ENCODE results near the gene MAPKBP1.
A peak's percentile ranks its signal among the peaks of the same experiment; 100 is the strongest.
"Not testable (repeated sequence)": the region's sequence is repeated elsewhere in the genome, so short reads cannot be mapped to it uniquely, and the experiment has no call there.

MAPKBP1 gene, protein sequence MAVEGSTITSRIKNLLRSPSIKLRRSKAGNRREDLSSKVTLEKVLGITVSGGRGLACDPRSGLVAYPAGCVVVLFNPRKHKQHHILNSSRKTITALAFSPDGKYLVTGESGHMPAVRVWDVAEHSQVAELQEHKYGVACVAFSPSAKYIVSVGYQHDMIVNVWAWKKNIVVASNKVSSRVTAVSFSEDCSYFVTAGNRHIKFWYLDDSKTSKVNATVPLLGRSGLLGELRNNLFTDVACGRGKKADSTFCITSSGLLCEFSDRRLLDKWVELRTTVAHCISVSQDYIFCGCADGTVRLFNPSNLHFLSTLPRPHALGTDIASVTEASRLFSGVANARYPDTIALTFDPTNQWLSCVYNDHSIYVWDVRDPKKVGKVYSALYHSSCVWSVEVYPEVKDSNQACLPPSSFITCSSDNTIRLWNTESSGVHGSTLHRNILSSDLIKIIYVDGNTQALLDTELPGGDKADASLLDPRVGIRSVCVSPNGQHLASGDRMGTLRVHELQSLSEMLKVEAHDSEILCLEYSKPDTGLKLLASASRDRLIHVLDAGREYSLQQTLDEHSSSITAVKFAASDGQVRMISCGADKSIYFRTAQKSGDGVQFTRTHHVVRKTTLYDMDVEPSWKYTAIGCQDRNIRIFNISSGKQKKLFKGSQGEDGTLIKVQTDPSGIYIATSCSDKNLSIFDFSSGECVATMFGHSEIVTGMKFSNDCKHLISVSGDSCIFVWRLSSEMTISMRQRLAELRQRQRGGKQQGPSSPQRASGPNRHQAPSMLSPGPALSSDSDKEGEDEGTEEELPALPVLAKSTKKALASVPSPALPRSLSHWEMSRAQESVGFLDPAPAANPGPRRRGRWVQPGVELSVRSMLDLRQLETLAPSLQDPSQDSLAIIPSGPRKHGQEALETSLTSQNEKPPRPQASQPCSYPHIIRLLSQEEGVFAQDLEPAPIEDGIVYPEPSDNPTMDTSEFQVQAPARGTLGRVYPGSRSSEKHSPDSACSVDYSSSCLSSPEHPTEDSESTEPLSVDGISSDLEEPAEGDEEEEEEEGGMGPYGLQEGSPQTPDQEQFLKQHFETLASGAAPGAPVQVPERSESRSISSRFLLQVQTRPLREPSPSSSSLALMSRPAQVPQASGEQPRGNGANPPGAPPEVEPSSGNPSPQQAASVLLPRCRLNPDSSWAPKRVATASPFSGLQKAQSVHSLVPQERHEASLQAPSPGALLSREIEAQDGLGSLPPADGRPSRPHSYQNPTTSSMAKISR (N-terminal part only)

DNA sequence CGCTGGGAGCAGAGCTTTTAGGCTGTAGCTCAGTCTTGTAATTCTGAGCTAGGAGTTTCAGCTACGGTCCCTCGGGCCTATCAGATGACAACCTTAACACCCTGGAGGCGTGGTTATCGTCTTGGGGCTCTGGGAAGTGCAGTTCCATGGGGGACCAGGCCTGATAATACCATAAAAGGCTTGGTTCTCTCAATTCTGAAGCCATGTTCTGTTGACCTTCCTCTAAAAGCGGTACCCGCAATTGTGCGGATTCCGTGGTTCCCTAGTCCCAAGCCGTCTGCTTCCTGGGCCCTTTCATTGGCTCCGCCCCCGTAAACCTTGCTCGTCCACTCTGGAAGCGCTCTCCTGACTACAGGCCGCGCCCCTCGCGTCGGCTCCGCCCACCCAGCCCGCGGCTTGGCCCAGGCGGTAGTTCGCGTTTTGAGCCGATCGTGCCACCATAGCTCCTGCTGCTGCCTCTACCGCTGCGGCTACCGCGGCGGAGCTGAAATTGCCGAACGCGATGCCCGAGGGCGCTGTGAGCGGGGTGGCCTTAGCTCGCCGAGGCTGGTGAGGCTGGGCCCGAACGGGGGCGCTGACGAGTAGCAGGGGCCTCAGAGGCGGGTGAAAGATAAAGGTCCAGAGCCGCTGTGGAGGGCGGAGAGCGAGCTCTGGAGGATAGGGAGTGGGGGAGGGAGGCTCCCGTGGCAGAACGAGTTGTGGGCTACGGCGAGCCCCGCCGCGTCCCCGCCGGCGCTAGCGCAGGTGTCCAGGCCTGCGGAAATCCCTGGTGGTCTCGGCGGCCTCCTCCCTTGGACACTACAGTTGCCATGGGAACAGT, at the start of gene MAPKBP1:
TSS of gene MAPKBP1 (plus strand) at position 423 of the 820 bp plus-strand sequence. CDS start 792 bp downstream, outside the sequence.
- peak; percentile 98 to 99 for DNase-seq

DNA sequence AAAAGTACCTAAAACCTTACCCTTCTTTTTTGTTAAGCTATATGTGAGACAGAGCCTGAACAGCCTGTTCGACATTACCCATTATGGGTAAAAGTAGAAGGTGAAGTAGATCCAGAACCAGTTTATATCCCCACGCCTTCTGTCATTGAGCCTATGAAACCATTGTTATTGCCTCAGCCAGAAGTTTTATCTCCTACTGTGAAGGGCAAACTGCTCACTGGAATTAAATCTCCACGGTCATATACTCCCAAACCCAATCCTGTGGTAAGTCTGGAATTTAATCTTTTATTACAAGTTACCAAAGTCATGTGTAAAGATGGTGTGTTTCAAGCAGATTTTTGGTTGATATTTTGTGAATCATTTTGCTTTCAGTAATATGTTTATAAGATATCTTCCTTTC, 47.1 kb upstream of the MAPKBP1 start:
- no peak for DNase-seq

DNA sequence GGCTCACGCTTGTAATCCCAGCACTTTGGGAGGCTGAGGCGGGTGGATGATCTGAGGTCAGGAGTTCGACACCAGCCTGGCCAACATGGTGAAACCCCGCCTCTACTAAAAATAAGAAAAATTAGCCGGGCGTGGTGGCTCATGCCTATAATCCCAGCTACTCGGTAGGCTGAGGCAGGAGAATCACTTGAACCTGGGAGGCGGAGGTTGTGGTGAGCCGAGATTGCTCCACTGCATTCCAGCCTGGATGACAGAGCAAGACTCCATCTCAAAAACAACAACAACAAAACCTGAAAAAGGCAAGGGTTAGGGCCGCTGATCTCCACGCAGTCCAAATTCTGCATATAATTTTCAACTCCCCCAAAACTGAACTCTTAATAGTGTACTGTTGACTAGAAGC, 46.2 kb upstream of the MAPKBP1 start:
- not testable (repeated sequence) for DNase-seq

DNA sequence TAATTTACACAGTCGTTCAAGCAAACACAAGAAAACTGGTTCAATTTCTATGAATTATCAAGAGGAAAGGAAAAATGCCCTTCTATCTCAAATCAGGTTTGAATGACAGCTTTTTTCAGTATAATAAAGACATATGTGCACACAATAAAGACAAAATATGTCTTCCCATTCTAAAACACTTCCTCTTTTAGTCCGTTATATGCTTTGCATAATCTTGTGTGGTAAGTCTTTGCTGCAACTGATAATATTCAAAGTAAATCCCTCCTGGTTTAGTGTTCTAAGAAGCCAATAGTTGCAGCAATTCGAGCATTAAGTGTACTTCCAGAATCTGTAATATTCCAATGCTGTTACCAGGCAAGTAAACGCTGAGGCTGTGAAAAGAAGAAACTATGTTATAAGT, 43.7 kb upstream of the MAPKBP1 start:
- DNase-seq, result no peak

DNA sequence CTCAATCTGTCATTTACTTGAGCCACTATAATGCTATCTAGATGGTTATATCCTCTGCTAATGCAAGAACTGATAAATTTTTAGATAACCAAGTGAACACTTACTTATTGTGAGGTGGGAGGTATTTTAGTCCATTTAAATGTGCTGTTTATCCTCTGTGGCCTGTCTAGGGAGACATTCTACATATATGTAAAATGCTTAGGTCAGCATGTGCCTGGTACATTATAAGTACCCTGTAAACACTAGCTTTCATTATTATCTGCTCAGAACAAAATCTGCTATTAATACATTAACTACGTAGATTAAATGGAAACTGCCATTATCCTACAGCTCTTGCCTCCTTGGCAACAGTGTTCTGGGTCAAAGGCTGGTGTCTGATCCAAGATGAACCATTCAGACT, 41.8 kb upstream of the MAPKBP1 start:
- no peak for DNase-seq

DNA sequence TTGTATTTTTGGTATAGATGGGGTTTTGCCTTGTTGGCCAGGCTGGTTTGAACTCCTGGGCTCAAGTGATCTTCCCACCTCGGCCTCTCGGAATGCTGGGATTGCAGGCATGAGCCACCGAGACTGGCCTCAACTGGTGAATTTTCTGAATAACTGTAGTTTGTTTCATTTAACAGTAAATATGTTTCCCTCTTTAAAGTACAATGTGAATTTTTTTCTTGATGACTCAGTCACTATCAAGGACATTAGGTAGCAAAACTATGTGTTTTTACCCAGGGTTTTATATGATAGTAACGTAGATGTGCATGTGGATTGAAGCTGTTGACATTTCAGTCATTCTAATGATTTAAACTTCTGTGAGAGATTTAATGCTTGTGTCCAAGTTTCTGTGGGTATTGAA, 40.2 kb upstream of the MAPKBP1 start:
- DNase-seq, result no peak

DNA sequence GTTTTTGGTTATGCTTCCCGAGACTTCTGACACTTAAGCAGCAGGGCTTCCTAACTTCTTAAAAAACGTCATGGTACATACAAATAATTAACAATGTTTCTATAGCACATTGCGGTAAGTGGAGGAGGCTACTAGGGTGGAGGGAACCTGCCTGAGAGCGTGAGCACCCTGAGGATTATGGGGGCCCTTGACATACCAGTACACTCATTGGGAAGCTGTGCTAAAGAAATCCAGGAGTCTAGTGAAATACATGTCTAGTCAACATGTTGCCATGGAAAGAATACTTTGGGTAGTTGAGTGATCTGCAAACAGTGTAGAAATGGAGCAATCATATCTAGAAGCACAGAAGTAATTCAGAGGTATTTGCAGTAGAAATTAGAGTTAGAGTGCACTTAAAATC, 39.2 kb upstream of the MAPKBP1 start:
- no peak for DNase-seq

DNA sequence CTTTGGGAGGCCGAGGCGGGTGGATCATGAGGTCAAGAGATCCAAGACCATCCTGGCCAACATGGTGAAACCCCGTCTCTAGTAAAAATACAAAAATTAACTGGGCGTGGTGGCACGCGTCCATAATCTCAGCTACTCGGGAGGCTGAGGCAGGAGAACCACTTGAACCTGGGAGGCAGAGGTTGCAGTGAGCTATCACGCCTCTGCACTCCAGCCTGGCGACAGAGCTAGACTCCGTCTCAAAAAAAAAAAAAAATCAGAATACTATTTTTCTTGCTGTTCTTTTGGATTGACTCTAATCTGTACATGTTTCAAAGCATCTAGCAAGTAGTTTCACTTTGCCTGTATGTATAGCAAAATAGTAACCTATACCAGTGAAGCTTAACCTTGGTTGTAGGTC, 38.8 kb upstream of the MAPKBP1 start:
- DNase-seq, result not testable (repeated sequence)

DNA sequence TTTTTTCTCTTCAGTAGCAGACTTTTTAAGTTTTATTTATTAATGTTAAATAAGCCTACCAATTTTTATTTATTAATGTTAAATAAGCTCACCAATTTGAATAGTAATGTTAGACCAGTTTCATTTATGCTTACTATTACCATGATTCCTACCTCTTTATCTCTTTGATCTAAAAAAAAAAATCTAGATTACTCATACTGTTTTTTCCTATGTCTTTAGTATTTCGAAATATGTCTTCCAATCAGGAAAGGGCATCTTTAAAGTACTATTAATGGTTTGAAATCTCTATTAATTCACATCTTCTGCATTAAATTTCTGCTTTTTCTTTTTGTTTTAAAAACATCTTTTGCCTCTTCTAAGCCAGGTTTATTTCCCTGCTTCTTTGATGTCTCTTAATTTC, 27.5 kb upstream of the MAPKBP1 start:
- no peak for DNase-seq

DNA sequence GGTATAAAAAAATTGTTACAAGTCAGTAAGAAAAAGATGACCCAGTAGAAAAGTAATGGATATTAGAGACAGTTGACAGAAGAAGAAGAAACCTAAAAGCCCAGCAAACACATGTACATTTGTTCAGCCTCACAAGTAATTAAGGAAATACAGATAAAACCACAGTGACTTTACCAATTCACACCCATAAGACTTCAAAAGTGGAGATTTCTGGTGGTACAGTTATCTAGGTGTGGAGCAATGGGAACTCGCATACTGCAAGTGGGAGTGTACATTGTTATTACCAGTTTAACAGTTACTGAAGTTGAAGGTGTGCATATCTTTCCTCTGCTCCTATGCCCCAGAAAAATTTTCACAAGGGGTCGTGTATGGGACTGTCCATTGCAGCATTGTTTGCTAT, 18.1 kb upstream of the MAPKBP1 start:
- no peak for DNase-seq

DNA sequence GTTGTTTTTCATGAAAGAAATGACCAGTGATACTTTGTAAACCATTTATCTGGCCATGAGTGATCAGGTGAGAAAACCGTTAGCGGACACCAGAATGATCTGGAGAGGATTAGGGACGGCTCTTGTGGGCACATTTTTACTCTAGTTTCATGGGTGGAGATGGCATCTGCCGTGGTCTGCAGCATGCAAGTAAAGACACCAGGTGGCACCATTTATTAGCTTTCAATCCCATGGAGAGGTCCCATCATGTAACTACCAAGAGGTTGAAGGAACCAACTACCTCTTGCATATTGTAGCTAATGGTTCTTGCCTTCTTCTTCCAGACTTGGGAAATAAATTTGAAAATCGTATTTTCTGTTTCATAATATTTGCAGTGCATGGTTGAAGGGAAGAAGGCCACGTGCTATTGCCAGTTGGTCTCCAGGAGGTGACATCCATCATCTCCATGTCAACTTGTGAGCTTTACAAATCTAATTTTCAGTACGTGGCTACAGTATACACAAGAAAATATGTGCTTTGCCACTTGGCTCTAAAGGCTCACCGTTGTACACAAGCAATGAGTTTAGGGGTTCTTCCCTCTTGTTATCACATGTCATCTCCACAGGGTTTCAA, 1.5 kb upstream of the MAPKBP1 start:
- DNase-seq, result peak; percentile 49 to 63

DNA sequence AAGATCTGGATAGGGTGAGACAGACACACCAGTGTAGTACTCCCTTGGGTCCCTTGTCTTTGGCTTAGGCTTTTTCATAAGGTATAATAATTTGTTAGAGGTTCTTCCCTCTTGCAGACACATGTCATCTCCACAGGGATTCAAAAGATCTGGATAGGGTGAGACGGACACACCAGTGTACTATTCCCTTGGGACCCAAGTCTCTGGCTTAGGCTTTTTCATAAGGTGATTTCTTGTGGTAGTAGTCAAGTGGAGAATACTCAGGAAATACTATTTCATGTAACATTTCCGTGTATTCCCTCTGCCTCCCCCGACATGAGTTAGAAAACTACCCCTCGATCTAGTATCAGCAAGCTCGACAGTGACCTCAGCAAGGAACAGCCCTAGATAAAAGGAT, 954 bp upstream of the MAPKBP1 start:
- no peak for DNase-seq

DNA sequence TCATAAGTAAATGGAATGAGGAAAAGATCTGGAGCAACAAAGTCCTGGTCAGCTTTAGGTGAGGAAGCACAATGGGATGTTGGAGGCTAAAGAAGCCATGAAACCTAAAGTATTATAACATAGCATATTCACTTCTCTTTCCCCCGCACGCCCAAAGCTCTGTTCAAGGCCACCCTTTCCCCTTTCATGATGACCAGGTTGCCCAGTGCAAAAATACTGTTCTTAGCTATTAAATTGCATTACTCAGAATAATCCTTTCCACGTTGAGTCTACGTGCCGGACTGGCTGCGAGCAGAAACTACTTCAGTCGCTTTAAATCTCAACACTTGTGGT, 589 bp upstream of the MAPKBP1 start:
- no peak for DNase-seq

DNA sequence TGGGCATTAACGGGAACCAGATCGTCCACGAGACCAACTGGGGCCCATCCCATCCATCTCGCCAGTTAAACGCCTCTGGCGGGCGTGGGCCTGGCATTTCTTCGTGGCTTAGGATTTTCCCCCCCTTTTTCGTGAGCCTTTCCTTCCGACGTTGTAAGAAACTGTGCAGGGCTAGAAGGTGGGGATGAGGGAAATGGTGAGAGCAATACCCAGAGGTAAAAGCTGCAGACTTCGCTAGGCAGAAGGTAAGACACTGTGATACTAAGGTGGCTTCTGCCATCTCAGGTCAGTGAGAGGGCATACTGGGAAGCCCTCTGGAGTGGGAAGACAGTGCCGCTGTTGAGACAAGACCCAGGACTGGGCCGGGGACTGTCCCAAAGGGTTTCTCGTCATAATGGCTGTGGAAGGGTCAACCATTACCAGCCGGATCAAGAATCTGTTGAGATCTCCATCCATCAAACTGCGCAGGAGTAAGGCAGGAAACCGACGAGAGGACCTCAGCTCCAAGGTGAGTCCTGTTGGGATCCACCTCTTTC, 666 bp downstream of the MAPKBP1 start:
- DNase-seq, result no peak

DNA sequence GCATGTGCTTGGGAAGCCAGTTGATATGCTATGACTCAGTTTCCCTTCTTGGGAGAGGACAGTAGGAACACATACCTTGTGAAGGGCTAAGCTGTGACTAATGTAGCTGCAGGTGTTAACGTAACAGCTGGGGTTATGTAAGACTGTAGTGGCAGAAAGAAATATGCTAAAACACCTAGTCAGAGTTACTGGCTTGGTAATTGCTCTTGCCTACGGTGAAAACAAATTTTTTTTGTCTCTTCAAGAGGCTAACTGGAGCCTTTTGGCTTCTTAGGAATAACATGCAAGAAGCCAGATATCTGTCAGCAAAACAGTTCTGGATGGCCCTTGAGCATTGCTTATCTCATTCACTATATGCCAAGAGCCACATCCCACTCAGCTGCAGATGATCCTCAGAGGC, 1.4 kb downstream of the MAPKBP1 start:
- no peak for DNase-seq

DNA sequence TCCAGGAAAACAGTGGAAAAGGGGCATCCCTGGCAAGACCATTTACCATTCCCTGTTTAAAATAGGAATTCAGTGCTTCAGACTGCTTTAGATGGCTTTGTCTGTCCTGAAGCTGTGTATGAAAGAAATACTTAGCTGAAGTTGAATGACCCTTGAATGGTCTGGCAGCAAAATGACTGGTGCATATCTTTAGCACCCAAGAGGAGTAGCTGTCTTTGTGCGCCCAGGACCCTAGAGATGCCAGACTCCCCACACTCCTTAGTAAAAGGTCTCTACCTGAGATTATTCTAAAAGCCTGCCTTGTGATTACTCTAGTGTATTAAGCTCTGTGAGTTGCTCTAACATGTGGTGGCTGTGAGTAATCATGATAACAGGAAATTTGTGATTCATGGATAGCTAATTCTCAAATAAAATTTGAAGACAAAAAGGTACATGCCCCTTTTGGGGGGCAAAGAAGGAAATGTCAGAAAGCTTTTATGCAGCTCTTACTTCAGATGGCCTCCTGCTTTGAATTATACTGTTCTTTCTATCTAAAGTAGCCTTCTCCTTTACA, 3.2 kb downstream of the MAPKBP1 start:
- DNase-seq, result no peak

DNA sequence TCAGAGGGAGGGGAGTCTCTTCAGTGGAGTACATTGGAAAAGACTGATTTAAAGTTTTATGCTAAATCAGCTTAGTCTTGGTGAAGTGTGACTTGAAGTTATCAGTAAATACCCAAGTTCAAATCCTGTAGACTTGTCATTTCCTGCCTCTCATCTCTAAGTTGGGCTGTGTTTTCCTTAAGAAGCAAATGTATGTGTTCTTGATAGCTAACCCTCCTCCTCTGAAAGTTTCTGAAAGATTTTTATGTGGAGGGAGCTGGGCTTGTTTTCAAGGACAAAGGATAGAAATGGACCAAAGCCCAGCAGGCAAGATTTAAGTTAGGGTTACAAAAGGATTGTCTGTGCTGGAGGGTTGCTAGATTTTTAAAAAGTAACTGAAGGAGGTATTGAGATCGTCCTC, 4.2 kb downstream of the MAPKBP1 start:
- no peak for DNase-seq

DNA sequence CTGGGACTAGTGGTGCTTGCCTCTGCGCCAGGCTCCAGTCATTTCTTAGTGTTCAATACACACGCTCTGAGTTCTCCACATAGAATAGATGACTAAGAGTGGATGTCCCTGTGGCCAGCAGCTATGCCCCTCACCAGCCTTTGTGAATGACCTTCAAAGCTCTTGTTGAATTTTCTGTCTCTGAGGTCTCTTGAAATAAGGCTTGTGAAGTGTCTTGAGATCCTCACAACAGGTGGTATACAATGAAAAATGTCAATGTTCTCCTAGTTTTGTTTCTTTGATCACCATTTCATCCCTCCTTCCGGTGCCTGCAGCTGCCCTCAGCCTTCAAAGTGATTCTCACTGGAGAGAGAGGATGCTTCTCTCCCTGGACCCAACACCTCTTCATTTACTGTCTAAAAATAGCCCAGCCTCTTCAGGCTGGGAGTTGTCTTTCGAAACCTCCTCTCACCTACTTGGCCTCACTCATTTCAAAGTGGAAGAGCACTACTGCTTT, 5.4 kb downstream of the MAPKBP1 start:
- DNase-seq, result no peak

DNA sequence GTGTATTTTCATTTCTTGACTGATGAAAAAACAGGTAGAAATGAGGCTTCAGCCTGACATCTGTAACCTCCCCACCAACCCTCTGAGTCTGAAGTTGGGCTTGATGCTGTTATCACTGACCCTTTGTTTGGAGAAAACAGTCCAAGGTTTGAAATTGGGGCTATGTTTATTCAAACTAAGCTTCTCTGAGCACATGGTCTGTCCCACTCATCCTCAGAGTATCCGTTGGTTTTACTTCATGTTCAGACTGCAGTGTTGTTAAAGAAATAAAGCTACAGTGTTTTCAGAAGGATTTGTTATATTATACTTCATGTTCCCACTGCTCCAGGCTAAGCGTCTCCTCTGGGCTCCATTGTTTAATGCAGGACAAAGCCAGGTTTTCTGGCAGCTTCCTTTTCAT, 6.0 kb downstream of the MAPKBP1 start:
- no peak for DNase-seq

DNA sequence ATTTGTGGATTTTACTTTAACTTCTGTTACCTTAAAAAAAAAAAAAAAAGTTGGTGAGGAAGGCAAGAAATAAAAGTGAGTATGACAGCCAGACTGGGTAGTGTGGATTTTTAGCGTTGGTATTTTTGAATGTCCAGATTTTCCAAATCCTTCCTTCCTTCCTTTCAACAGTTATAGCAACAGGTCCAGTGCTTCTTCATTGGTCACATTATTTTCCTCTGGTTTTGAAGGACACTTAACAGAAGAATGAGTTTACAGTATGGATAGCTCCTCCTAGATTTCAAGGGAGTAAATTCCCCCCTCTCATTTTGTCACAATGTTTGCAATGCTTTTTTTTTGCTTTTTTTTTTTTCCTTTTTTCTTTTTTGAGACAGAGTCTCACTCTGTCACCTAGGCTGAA, 6.4 kb downstream of the MAPKBP1 start:
- DNase-seq, result no peak

Measured in activated T-cell treated with anti-CD3 and anti-CD28 coated beads, Interleukin-2, amount 50 U/mL, for 48 hours (primary cell).